HepG2 (cell line): ENCODE results near the gene HAUS5. TPM values are rescaled to one million over a fixed set of nuclear protein-coding genes. Genes with fewer than 3 reads are reported as not detected.
A peak's percentile ranks its signal among the peaks of the same experiment; 100 is the strongest.

Experiments
- CCDC6 ChIP-seq: sonication (generic); formaldehyde crosslinking; IDR thresholded peaks from 2 replicates; pipeline ENCODE4 v1.8.1; 2022; ENCODE audit warnings: mild to moderate bottlenecking, missing genetic modification reagents, moderate library complexity
- FOSL2 ChIP-seq: sonication (generic); formaldehyde crosslinking; IDR thresholded peaks from 2 replicates; pipeline ENCODE4 v1.4.0; 2020; ENCODE audit warnings: missing genetic modification reagents
- GLI4 ChIP-seq: sonication (generic); formaldehyde crosslinking; IDR thresholded peaks from 2 replicates; pipeline ENCODE4 v1.5.1; 2020; ENCODE audit warnings: missing genetic modification reagents, mild to moderate bottlenecking, moderate library complexity, borderline replicate concordance
- HDAC1 ChIP-seq: sonication (generic); formaldehyde crosslinking; IDR thresholded peaks from 2 replicates; pipeline ENCODE4 v1.5.1; 2020; ENCODE audit warnings: mild to moderate bottlenecking, missing genetic modification reagents
- KDM1A ChIP-seq: IDR thresholded peaks from 2 replicates; pipeline ENCODE4 v1.6.1; 2016; ENCODE audit warnings: missing compliant biosample characterization
- KLF12 ChIP-seq: sonication (generic); formaldehyde crosslinking; IDR thresholded peaks from 2 replicates; pipeline ENCODE4 v1.4.0; 2020; ENCODE audit warnings: missing genetic modification reagents, borderline replicate concordance
- REST ChIP-seq, 2 experiments: IDR thresholded peaks; 2 replicates each; pipeline ENCODE4 v1.6.1; 2011 to 2012; ENCODE audit warnings: low read length in 2 of 2, borderline replicate concordance in 1 of 2, low read depth in 1 of 2, mild to moderate bottlenecking in 1 of 2, moderate library complexity in 1 of 2
- RFX5 ChIP-seq: IDR thresholded peaks from 2 replicates; pipeline ENCODE4 v1.6.1; 2011; ENCODE audit warnings: low read depth, low read length, improper control_type of control experiment
- SKI ChIP-seq: fragments of 450-650 bp; IDR thresholded peaks from one replicate; pipeline ENCODE4 v1.6.1; 2018; ENCODE audit warnings: mild to moderate bottlenecking; ENCODE audit not compliant: partially characterized antibody
- SNAPC5 ChIP-seq: sonication (generic); formaldehyde crosslinking; IDR thresholded peaks from 2 replicates; pipeline ENCODE4 v1.8.1; 2023; ENCODE audit warnings: mild to moderate bottlenecking, missing genetic modification reagents, borderline replicate concordance
- SOX13 ChIP-seq, 3 experiments: fragments of 450-650 bp in 1 of 3; sonication (generic) in 1 of 3; formaldehyde crosslinking in 1 of 3; IDR thresholded peaks in 2 of 3; conservative IDR thresholded peaks in 1 of 3; 2 replicates each; pipeline versions ENCODE4 v1.5.0 to v1.6.1; 2016 to 2020; ENCODE audit warnings: antibody characterized with exemption in 1 of 3, mild to moderate bottlenecking in 1 of 3, missing compliant biosample characterization in 1 of 3, missing genetic modification reagents in 1 of 3, moderate library complexity in 1 of 3
- SRSF4 ChIP-seq: fragments of 200-400 bp; formaldehyde crosslinking; IDR thresholded peaks from one replicate; pipeline ENCODE4 v1.6.1; 2018; ENCODE audit warnings: mild to moderate bottlenecking, low read depth, low read length, moderate library complexity; ENCODE audit not compliant: poor library complexity, severe bottlenecking
- TCF12 ChIP-seq, 2 experiments: fragments of 450-650 bp in 1 of 2; sonication (generic) in 1 of 2; formaldehyde crosslinking in 1 of 2; IDR thresholded peaks; 2 replicates each; pipeline versions ENCODE4 v1.6.1 to v1.8.0; 2017 to 2022; ENCODE audit warnings: antibody characterized with exemption in 1 of 2, mild to moderate bottlenecking in 1 of 2, missing genetic modification reagents in 1 of 2, moderate library complexity in 1 of 2
- ZFP90 ChIP-seq: sonication (generic); formaldehyde crosslinking; IDR thresholded peaks from 2 replicates; pipeline ENCODE4 v1.8.0; 2022; ENCODE audit warnings: missing genetic modification reagents, mild to moderate bottlenecking, inconsistent platforms, borderline replicate concordance
- ZMAT3 ChIP-seq: sonication (generic); formaldehyde crosslinking; conservative IDR thresholded peaks from 2 replicates; pipeline ENCODE4 v1.7.0; 2021; ENCODE audit warnings: missing genetic modification reagents
- ZNF367 ChIP-seq: sonication (generic); formaldehyde crosslinking; IDR thresholded peaks from 2 replicates; pipeline ENCODE4 v1.4.0; 2020; ENCODE audit warnings: missing genetic modification reagents, borderline replicate concordance
- ZNF570 ChIP-seq: sonication (generic); formaldehyde crosslinking; IDR thresholded peaks from 2 replicates; pipeline ENCODE4 v1.4.0; 2020; ENCODE audit warnings: mild to moderate bottlenecking, missing genetic modification reagents, borderline replicate concordance
- ZNF749 ChIP-seq: sonication (generic); formaldehyde crosslinking; IDR thresholded peaks from 2 replicates; pipeline ENCODE4 v1.8.0; 2022; ENCODE audit warnings: mild to moderate bottlenecking, missing genetic modification reagents, moderate library complexity, borderline replicate concordance
- ZSCAN9 ChIP-seq: IDR thresholded peaks from 2 replicates; pipeline ENCODE4 v1.6.1; 2016; ENCODE audit warnings: borderline replicate concordance
- polyA plus RNA-seq, 8 experiments: library from polyadenylated mRNA; depleted of rRNA in 3 of 8; stranded (reverse) in 7 of 8; unstranded in 1 of 8; fragments of >200 nt; fragmentation: Illumina TruSeq in 4 of 8; extraction: Trizol in 4 of 8; gene quantifications; 2 replicates each; pipeline versions ENCODE4 v1.2.1 to v1.2.3, GENCODE V29; 2011 to 2016; ENCODE audit warnings: low read depth in 4 of 8, missing spikeins in 1 of 8, mixed read lengths in 1 of 8; ENCODE audit not compliant: insufficient read depth in 1 of 8
- total RNA-seq, 5 experiments: library from RNA; depleted of rRNA; stranded (reverse); fragments of >200 nt; fragmentation: Illumina TruSeq; extraction: Trizol; gene quantifications; 2 replicates each; pipeline ENCODE4 v1.2.3, GENCODE V29; 2016; ENCODE audit warnings: low read depth in 1 of 5
- TF ChIP-seq, protein P1 (sequence below), 2 experiments: fragments of 450-650 bp in 1 of 2; sonication (generic) in 1 of 2; formaldehyde crosslinking; IDR thresholded peaks; 2 replicates each; pipeline versions ENCODE4 v1.5.0 to v1.8.0; 2020 to 2022; ENCODE audit warnings: mild to moderate bottlenecking in 1 of 2, missing genetic modification reagents in 1 of 2
- TF ChIP-seq, protein P2 (sequence below): sonication (generic); formaldehyde crosslinking; IDR thresholded peaks from 2 replicates; pipeline ENCODE4 v1.5.0; 2020; ENCODE audit warnings: mild to moderate bottlenecking, missing genetic modification reagents

Gene HAUS5
- total and polyA plus RNA-seq, 2 of the 13 experiments (the other 11 are each of a cell fraction or from before 2014, with no cell fraction given): 10.3 to 17.7 TPM

GRCh38 chr19:35645680-35646511 lies 33.4 kb downstream of the HAUS5 start (continued):
- TF ChIP-seq SRSF4: no peak
- TF ChIP-seq SOX13 (IDR thresholded peaks at IDR 0.05): no peak
- no peak for TF ChIP-seq SOX13 (CRISPR knock-in tag; conservative IDR thresholded peaks at IDR 0.05 in 1 of 2, IDR thresholded peaks at IDR 0.05 in 1 of 2)
- peak; percentile 34; the same call in 1 of the 2 replicates for TF ChIP-seq KDM1A (CRISPR knock-in tag)
- no peak for TF ChIP-seq ZSCAN9 (CRISPR knock-in tag)
- no peak for TF ChIP-seq CCDC6 (CRISPR knock-in tag)
- TF ChIP-seq, protein P1, sequence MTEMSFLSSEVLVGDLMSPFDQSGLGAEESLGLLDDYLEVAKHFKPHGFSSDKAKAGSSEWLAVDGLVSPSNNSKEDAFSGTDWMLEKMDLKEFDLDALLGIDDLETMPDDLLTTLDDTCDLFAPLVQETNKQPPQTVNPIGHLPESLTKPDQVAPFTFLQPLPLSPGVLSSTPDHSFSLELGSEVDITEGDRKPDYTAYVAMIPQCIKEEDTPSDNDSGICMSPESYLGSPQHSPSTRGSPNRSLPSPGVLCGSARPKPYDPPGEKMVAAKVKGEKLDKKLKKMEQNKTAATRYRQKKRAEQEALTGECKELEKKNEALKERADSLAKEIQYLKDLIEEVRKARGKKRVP (CRISPR knock-in tag; IDR thresholded peaks at IDR 0.05): peak in 1 of 2 experiments; percentile 64; a peak in 1 of 4 replicates
- no peak for TF ChIP-seq FOSL2 (CRISPR knock-in tag)
- no peak for TF ChIP-seq TCF12 (IDR thresholded peaks at IDR 0.05)
- TF ChIP-seq TCF12 (CRISPR knock-in tag; IDR thresholded peaks at IDR 0.05): no peak
- no peak for TF ChIP-seq ZMAT3 (CRISPR knock-in tag)
- TF ChIP-seq ZNF570 (CRISPR knock-in tag): no peak
- TF ChIP-seq ZNF749 (CRISPR knock-in tag): no peak
- TF ChIP-seq, protein P2, sequence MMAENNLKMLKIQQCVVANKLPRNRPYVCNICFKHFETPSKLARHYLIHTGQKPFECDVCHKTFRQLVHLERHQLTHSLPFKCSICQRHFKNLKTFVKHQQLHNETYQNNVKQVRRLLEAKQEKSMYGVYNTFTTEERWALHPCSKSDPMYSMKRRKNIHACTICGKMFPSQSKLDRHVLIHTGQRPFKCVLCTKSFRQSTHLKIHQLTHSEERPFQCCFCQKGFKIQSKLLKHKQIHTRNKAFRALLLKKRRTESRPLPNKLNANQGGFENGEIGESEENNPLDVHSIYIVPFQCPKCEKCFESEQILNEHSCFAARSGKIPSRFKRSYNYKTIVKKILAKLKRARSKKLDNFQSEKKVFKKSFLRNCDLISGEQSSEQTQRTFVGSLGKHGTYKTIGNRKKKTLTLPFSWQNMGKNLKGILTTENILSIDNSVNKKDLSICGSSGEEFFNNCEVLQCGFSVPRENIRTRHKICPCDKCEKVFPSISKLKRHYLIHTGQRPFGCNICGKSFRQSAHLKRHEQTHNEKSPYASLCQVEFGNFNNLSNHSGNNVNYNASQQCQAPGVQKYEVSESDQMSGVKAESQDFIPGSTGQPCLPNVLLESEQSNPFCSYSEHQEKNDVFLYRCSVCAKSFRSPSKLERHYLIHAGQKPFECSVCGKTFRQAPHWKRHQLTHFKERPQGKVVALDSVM (CRISPR knock-in tag): peak; percentile 79
- no peak for TF ChIP-seq ZFP90 (CRISPR knock-in tag)
- TF ChIP-seq REST (IDR thresholded peaks at IDR 0.05; ENCODE audit: borderline replicate concordance in 1 of 2, low read depth in 1 of 2, low read length in 2 of 2): no peak
- TF ChIP-seq SKI: no peak
- no peak for TF ChIP-seq RFX5
- no peak for TF ChIP-seq KLF12
- TF ChIP-seq SNAPC5 (CRISPR knock-in tag): no peak
- TF ChIP-seq GLI4 (CRISPR knock-in tag): no peak
- TF ChIP-seq ZNF367 (CRISPR knock-in tag): no peak
- TF ChIP-seq HDAC1: peak; percentile 45; the same call in 1 of the 2 replicates
